ENCODE results near the gene C5orf34.
"Not testable (repeated sequence)": the region's sequence is repeated elsewhere in the genome, so short reads cannot be mapped to it uniquely, and the experiment has no call there.

C5orf34 gene

DNA sequence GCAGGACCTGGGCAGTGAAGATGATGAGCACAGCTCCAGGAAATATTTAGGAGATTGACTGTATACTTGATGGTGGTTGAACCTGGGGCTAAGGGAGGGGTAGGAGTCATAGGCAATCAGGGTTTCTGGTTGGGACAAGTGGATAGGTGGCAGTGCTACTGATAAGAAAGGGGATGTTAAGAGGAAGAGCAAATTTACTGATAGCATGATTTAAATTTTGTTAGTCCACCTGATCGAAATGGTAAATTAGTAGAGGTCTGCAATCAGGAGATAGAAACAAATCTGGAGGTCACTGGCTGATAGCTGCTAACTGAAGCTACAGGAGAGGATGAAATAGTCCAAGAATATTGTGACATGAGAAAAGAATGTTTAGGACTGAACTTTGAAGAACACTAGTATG lies 5.7 kb upstream of the C5orf34 start:
- TF ChIP-seq, protein P1, sequence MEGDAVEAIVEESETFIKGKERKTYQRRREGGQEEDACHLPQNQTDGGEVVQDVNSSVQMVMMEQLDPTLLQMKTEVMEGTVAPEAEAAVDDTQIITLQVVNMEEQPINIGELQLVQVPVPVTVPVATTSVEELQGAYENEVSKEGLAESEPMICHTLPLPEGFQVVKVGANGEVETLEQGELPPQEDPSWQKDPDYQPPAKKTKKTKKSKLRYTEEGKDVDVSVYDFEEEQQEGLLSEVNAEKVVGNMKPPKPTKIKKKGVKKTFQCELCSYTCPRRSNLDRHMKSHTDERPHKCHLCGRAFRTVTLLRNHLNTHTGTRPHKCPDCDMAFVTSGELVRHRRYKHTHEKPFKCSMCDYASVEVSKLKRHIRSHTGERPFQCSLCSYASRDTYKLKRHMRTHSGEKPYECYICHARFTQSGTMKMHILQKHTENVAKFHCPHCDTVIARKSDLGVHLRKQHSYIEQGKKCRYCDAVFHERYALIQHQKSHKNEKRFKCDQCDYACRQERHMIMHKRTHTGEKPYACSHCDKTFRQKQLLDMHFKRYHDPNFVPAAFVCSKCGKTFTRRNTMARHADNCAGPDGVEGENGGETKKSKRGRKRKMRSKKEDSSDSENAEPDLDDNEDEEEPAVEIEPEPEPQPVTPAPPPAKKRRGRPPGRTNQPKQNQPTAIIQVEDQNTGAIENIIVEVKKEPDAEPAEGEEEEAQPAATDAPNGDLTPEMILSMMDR (IDR thresholded peaks at IDR 0.05; ENCODE audit: control insufficient read depth, insufficient read depth, low read depth, low read length, missing control alignments), result no peak
- DNase-seq (ENCODE audit: low read depth), result no peak
- H3K4me3 ChIP-seq (ENCODE audit: control insufficient read depth, low read depth, low read length), result no peak overlapping the region

DNA sequence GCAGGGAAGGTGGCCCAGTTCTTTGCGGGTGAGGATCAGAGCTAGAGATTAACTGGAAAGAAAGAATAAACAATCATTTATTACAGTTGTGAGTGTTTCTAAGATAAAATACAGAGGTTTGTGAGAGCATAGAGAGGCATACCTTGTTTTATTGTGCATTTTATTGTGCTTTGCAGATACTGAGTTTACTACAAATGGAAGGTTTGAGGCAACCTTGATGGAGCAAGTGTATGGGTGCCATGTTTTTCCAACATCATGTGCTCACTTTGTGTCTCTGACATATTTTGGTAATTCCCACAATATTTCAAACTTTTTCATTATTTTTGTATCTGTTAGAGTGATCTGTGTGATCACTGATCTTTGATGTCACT lies 715 bp upstream of the C5orf34 start:
- DNase-seq (ENCODE audit: low read depth), result no peak
- TF ChIP-seq, protein P1 (IDR thresholded peaks at IDR 0.05; ENCODE audit: control insufficient read depth, insufficient read depth, low read depth, low read length, missing control alignments), result no peak
- peak overlapping the region; percentile 69 for H3K4me3 ChIP-seq (ENCODE audit: control insufficient read depth, low read depth, low read length)

DNA sequence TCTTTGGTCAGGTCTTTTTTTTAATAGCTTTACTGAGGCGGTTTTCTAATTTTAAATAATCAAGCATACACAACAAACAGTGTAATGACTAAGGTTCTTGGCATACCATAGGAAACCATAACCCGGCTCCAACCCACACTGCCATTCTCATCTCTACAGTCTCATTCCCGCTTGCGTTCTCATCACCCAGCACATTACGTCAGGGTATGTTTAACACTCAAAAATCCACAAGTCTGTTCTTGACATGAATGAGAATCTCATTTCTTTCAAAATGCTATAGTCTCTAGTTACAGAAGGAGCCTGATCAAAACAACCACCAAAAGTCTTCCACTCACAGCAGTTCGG lies 505 bp downstream of the C5orf34 start:
- TF ChIP-seq, protein P1 (IDR thresholded peaks at IDR 0.05; ENCODE audit: control insufficient read depth, insufficient read depth, low read depth, low read length, missing control alignments), result no peak
- H3K4me3 ChIP-seq (ENCODE audit: control insufficient read depth, low read depth, low read length), result peak overlapping the region; percentile 69
- peak; percentile 27 for DNase-seq (ENCODE audit: low read depth)

DNA sequence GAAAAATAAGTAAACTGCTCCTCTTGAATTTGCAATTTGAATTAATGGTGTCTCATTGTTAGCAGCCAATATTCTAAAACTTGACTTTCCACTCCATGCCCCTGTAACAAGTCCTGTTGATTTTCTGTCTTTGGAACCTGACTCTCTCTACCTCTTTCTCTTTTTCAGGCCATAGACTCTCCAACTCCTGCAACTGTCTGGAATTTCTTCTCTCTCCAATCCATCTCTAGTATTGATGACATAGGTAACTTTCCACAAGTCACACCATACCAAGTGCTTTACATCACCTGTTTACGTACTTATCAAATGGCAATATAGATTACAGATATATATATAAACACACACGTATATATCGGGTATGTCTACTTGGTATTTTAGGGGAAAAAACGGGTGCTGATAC lies 923 bp downstream of the C5orf34 start:
- no peak for DNase-seq (ENCODE audit: low read depth)
- peak overlapping the region; percentile 69 for H3K4me3 ChIP-seq (ENCODE audit: control insufficient read depth, low read depth, low read length)
- TF ChIP-seq, protein P1 (IDR thresholded peaks at IDR 0.05; ENCODE audit: control insufficient read depth, insufficient read depth, low read depth, low read length, missing control alignments), result no peak

DNA sequence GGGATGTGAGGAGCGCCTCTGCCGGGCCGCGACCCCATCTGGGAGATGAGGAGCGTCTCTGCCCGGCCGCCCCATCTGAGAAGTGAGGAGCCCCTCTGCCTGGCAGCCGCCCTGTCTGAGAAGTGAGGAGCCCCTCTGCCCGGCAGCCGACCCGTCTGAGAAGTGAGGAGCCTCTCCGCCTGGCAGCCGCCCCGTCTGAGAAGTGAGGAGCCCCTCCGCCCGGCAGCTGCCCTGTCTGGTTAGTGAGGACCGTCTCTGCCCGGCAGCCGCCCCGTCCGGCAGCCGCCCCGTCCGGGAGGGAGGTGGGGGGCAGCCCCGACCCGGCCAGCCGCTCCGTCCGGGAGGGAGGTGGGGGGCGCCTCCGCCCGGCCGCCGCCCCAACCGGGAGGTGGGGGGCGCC lies 3.9 kb downstream of the C5orf34 start:
- H3K4me3 ChIP-seq (ENCODE audit: control insufficient read depth, low read depth, low read length); DNase-seq (ENCODE audit: low read depth): not testable (repeated sequence)

DNA sequence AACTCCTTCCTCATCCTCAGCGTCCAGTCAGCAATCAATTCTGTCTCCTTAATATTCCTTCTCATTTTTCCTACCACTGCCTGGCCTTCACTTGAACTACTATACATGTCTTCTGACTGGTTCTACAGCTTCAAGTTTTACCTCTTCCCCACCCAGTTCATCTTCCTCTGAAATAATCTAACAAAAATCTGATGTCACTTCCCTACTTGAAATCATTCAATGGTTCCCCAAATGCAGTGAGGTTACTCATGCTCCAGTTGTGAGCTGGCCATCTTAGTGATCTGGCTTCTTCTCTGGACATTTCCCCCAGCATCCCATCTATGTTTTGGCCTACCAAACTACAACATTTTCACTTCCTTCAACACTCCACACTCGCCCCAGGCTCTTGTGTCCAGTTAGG lies 16.4 kb downstream of the C5orf34 start:
- no peak overlapping the region for H3K4me3 ChIP-seq (ENCODE audit: control insufficient read depth, low read depth, low read length)
- no peak for DNase-seq (ENCODE audit: low read depth)
- TF ChIP-seq, protein P1 (IDR thresholded peaks at IDR 0.05; ENCODE audit: control insufficient read depth, insufficient read depth, low read depth, low read length, missing control alignments), result no peak

DNA sequence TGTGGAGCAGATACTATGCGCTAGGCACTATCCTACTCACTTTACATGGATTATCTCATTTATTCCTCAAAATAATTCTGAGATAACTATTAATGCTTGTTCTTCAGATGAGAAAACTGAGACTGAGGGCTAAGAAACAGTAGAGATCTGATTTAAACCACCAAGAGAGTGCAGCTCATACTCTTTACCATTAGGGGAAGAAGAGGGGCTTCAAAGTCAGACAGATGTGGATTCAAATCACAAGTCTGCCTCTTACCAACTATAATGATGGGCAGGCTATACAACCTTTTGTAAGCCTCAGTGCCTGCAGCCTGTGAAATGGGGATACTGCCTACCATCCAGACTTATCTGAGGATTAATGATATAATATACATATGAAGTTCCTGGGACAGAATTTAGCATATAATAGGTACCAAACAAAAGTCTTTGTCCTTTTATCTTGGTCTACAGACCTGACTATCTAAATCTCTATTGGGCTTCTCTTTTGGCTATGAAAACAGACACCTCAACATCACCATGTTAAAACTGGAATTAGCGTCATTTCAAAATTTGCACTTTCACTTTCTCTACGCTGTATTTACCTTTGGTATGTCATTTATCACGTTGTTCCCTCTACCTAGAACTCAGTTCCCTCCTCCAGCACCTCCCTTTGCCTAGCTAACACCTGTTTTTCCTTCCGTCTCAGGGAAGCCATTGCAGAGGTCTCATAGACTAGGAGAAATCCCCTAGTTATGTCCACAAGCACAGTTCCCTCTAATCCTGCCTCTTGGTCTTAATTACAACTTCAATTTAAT lies 17.4 kb downstream of the C5orf34 start:
- no peak for DNase-seq (ENCODE audit: low read depth)
- TF ChIP-seq, protein P1 (IDR thresholded peaks at IDR 0.05; ENCODE audit: control insufficient read depth, insufficient read depth, low read depth, low read length, missing control alignments), result no peak

More for the DNA sequence above, 17.4 kb downstream of the C5orf34 start:
- H3K4me3 ChIP-seq (ENCODE audit: control insufficient read depth, low read depth, low read length), result no peak overlapping the region
